ENCODE data around the gene OR8B2.
"Not testable (repeated sequence)": the region's sequence is repeated elsewhere in the genome, so short reads cannot be mapped to it uniquely, and the experiment has no call there.

The OR8B2 gene

GRCh38 chr11:124384399-124384798, at the start of gene OR8B2:
TSS of gene OR8B2 (minus strand) at chr11:124384499. CDS start at chr11:124383343, 1,156 bp downstream.
- no peak for DNase-seq

- no peak for DNase-seq
Measured at GRCh38 chr11:124429599-124429998, 45.3 kb upstream of the OR8B2 start.

GRCh38 chr11:124424384-124424921, 40.2 kb upstream of the OR8B2 start, which contains the start of gene OR8B4:
TSS of gene OR8B4 (minus strand) at chr11:124424871. CDS start at chr11:124424871, 0 bp downstream.
- no peak for DNase-seq

GRCh38 chr11:124421043-124421442, 36.7 kb upstream of the OR8B2 start:
- no peak for DNase-seq

GRCh38 chr11:124415356-124415923, 31.1 kb upstream of the OR8B2 start:
- peak; percentile 31 to 45 for DNase-seq

GRCh38 chr11:124409906-124410305, 25.6 kb upstream of the OR8B2 start:
- DNase-seq: no peak

- DNase-seq: no peak
Measured at GRCh38 chr11:124405581-124405980, 21.3 kb upstream of the OR8B2 start.

GRCh38 chr11:124403186-124403585, 18.9 kb upstream of the OR8B2 start:
- DNase-seq: not testable (repeated sequence)

GRCh38 chr11:124402326-124402922, 18.1 kb upstream of the OR8B2 start:
- peak; percentile 27 to 47 for DNase-seq

- no peak for DNase-seq
Measured at GRCh38 chr11:124398924-124399323, 14.6 kb upstream of the OR8B2 start, which contains the start of gene OR8B3. TSS of gene OR8B3 (minus strand) at chr11:124399024. CDS start at chr11:124397351, 1,673 bp downstream.

GRCh38 chr11:124396847-124397246, 12.5 kb upstream of the OR8B2 start:
- DNase-seq: not testable (repeated sequence)

GRCh38 chr11:124394408-124394807, 10.1 kb upstream of the OR8B2 start:
- DNase-seq: no peak

GRCh38 chr11:124382857-124383256, 1.4 kb downstream of the OR8B2 start:
- DNase-seq: not testable (repeated sequence)

- DNase-seq: no peak
Measured at GRCh38 chr11:124380585-124380984, 3.7 kb downstream of the OR8B2 start.

- no peak for DNase-seq
Measured at GRCh38 chr11:124376280-124376679, 8.0 kb downstream of the OR8B2 start.

GRCh38 chr11:124359566-124359965, 24.7 kb downstream of the OR8B2 start:
- no peak for DNase-seq

GRCh38 chr11:124346311-124346955, 37.9 kb downstream of the OR8B2 start:
- no peak for DNase-seq

GRCh38 chr11:124344346-124344745, 40.0 kb downstream of the OR8B2 start:
- DNase-seq: no peak

GRCh38 chr11:124340142-124340447, 44.2 kb downstream of the OR8B2 start:
- no peak for DNase-seq

GRCh38 chr11:124339396-124340141, 44.7 kb downstream of the OR8B2 start:
- no peak for DNase-seq
